Measurements from ENCODE around the gene AMELX. TPM values are rescaled to one million over a fixed set of nuclear protein-coding genes. Genes with fewer than 3 reads are reported as not detected.

Gene AMELX
- total and polyA plus RNA-seq, 2 of the 13 experiments (the other 11 are each of a cell fraction or from before 2014, with no cell fraction given): not detected

DNA sequence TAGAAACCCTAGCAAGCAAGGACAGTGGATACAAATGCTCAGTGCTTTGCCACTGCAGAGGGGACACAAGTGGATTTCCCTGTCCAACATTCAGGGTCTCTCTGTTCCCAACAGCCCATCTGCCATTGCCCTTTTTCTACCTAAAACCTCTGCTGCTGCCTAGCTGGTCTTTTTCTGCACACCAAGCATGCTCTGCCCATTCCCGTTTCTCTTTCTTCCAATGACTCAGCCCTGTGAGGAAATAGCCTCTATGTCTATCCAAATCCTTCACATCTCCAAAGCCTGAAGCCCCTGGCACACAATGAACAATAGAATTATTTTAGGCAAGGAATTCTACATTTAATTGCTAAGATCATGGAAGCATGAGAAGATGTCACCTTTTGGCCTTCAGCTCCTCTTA is 5.7 kb upstream of the AMELX start:
- H3K36me3 ChIP-seq (replicated peaks in 1 of 2; ENCODE audit: control insufficient read depth in 1 of 2, insufficient read depth in 2 of 2, low read length in 2 of 2): no peaks in the 10 kb centered on the region
- H3K27me3 ChIP-seq (ENCODE audit: control insufficient read depth in 1 of 2, insufficient read depth in 2 of 2, low read length in 2 of 2): no peaks in the 10 kb centered on the region
- no peak overlapping the region for H2AFZ ChIP-seq (ENCODE audit: low read length)
- in situ Hi-C loops (cut with HindIII; ENCODE audit: extremely low pct_ligation_motif_present, low pct_unique_long_range_greater_than_20kb) (no loop called here), intact Hi-C loops (cut with micrococcal nuclease; ENCODE audit: unreplicated experiment) (no loop called here)
- no peaks in the 10 kb centered on the region for H3K79me2 ChIP-seq (ENCODE audit: insufficient read depth, low read length)
- no peak overlapping the region for H3K4me2 ChIP-seq (ENCODE audit: low read depth, low read length)
- H3K27ac ChIP-seq (ENCODE audit: extremely low read length, insufficient read depth, low read length): no peak overlapping the region
- no peaks in the 10 kb centered on the region for H3K9me3 ChIP-seq (ENCODE audit: low read length)
- DNase-seq (ENCODE audit: low spot score): no peak
- no peak overlapping the region for H3K4me3 ChIP-seq (replicated peaks in 1 of 3; ENCODE audit: insufficient read depth in 1 of 3, low read depth in 2 of 3, low read length in 3 of 3)
- POLR2A ChIA-PET: no interaction called here
- BruUV-seq (replicated peaks): no TSS peak
- FAIRE-seq: no peak
- H3K4me1 ChIP-seq (ENCODE audit: insufficient read depth, low read length): no peaks in the 10 kb centered on the region
- ATAC-seq: no peak
- H3K9ac ChIP-seq (ENCODE audit: insufficient read depth, low read depth, low read length): no peak overlapping the region
- H4K20me1 ChIP-seq (ENCODE audit: insufficient read depth, low read length): no peaks in the 10 kb centered on the region
- WGBS (ENCODE audit: low lambda C conversion rate): 0% methylated on average over 1 of the region's 1 CpG
- CTCF ChIA-PET (ENCODE audit: low intra/inter-chr PET ratio, low total read pairs): no interaction called here
- no peak for TF ChIP-seq FOSL1 (CRISPR knock-in tag; IDR thresholded peaks at IDR 0.05; ENCODE audit: borderline replicate concordance)
- TF ChIP-seq, protein P1, sequence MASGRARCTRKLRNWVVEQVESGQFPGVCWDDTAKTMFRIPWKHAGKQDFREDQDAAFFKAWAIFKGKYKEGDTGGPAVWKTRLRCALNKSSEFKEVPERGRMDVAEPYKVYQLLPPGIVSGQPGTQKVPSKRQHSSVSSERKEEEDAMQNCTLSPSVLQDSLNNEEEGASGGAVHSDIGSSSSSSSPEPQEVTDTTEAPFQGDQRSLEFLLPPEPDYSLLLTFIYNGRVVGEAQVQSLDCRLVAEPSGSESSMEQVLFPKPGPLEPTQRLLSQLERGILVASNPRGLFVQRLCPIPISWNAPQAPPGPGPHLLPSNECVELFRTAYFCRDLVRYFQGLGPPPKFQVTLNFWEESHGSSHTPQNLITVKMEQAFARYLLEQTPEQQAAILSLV (CRISPR knock-in tag; IDR thresholded peaks at IDR 0.05; ENCODE audit: borderline replicate concordance): no peak
- TF ChIP-seq, protein P2, sequence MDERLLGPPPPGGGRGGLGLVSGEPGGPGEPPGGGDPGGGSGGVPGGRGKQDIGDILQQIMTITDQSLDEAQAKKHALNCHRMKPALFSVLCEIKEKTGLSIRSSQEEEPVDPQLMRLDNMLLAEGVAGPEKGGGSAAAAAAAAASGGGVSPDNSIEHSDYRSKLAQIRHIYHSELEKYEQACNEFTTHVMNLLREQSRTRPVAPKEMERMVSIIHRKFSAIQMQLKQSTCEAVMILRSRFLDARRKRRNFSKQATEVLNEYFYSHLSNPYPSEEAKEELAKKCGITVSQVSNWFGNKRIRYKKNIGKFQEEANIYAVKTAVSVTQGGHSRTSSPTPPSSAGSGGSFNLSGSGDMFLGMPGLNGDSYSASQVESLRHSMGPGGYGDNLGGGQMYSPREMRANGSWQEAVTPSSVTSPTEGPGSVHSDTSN (CRISPR knock-in tag; IDR thresholded peaks at IDR 0.05): no peak
- TF ChIP-seq, protein P3, sequence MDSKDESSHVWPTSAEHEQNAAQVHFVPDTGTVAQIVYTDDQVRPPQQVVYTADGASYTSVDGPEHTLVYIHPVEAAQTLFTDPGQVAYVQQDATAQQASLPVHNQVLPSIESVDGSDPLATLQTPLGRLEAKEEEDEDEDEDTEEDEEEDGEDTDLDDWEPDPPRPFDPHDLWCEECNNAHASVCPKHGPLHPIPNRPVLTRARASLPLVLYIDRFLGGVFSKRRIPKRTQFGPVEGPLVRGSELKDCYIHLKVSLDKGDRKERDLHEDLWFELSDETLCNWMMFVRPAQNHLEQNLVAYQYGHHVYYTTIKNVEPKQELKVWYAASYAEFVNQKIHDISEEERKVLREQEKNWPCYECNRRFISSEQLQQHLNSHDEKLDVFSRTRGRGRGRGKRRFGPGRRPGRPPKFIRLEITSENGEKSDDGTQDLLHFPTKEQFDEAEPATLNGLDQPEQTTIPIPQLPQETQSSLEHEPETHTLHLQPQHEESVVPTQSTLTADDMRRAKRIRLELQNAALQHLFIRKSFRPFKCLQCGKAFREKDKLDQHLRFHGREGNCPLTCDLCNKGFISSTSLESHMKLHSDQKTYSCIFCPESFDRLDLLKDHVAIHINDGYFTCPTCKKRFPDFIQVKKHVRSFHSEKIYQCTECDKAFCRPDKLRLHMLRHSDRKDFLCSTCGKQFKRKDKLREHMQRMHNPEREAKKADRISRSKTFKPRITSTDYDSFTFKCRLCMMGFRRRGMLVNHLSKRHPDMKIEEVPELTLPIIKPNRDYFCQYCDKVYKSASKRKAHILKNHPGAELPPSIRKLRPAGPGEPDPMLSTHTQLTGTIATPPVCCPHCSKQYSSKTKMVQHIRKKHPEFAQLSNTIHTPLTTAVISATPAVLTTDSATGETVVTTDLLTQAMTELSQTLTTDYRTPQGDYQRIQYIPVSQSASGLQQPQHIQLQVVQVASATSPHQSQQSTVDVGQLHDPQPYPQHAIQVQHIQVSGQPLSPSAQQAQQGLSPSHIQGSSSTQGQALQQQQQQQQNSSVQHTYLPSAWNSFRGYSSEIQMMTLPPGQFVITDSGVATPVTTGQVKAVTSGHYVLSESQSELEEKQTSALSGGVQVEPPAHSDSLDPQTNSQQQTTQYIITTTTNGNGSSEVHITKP (CRISPR knock-in tag; IDR thresholded peaks at IDR 0.05; ENCODE audit: low read depth): no peak
